GM12878 (cell line): ENCODE results near the gene COL23A1. TPM values are rescaled to one million over a fixed set of nuclear protein-coding genes. Genes with fewer than 3 reads are reported as not detected.

Experiments
- ATAC-seq: fragments of 200-7000 bp; cut with Tn5 transposase; 3 replicates; pipeline ENCODE4 v1.9.1; 2020; ENCODE audit warnings: mild to moderate bottlenecking, moderate library complexity
- BruUV-seq: library from RNA; stranded (reverse); fragments of 400-500 nt; replicated peaks from 2 replicates; lab custom pipeline; 2021; lab: Mats Ljungman, UMichigan
- CTCF ChIA-PET: fragments of 300-600 bp; sonication (Branson Sonifier 250); formaldehyde crosslinking; extraction: SDS; loops from one replicate; lab custom pipeline; 2021; ENCODE audit warnings: inconsistent platforms; lab: Yijun Ruan, JAX
- POLR2A ChIA-PET: fragments of 350-600 bp; formaldehyde crosslinking; extraction: SDS; loops from one replicate; lab custom pipeline; 2021; ENCODE audit warnings: inconsistent platforms; lab: Charles Lee
- RAD21 ChIA-PET: fragments of 300-600 bp; sonication (Branson Sonifier 250); formaldehyde crosslinking; loops from one replicate; lab custom pipeline; 2023; ENCODE audit warnings: antibody characterized with exemption; ENCODE audit not compliant: unreplicated experiment; lab: Charles Lee
- SMC1A ChIA-PET: fragments of 300-600 bp; sonication (Branson Sonifier 250); formaldehyde crosslinking; loops from one replicate; lab custom pipeline; 2023; ENCODE audit not compliant: unreplicated experiment, uncharacterized antibody; lab: Charles Lee
- DNase-seq: peaks from one replicate; pipeline ENCODE4 v3.0.0-alpha.2; 2011; ENCODE audit warnings: low read depth, low spot score
- FAIRE-seq: peaks from 3 replicates; lab custom pipeline; 2011; peaks lifted over from hg19 to GRCh38; lab: Jason Lieb, UNC
- H2AFZ ChIP-seq: 2 replicates; pipeline ENCODE4 v1.6.0; 2011; ENCODE audit warnings: low read depth, low read length, control low read depth; ENCODE audit not compliant: control insufficient read depth
- H3K27ac ChIP-seq: 2 replicates; pipeline ENCODE4 v1.5.1; 2011; ENCODE audit warnings: control low read depth; ENCODE audit not compliant: control insufficient read depth, insufficient read depth
- H3K27me3 ChIP-seq, 2 experiments: replicated peaks in 1 of 2; 2 replicates each; pipeline versions ENCODE4 v1.6.0 to v1.6.1; 2011; ENCODE audit warnings: low read length in 1 of 2; ENCODE audit not compliant: control insufficient read depth in 2 of 2, insufficient read depth in 2 of 2
- H3K36me3 ChIP-seq, 2 experiments: 2 replicates each; pipeline ENCODE4 v1.5.1; 2011; ENCODE audit warnings: low read length in 1 of 2; ENCODE audit not compliant: control insufficient read depth in 2 of 2, insufficient read depth in 2 of 2
- H3K4me1 ChIP-seq: 2 replicates; pipeline ENCODE4 v1.6.1; 2011; ENCODE audit warnings: mild to moderate bottlenecking, low read length, moderate library complexity, mixed read lengths; ENCODE audit not compliant: control insufficient read depth, insufficient read depth
- H3K4me2 ChIP-seq: 2 replicates; pipeline ENCODE4 v1.6.0; 2011; ENCODE audit warnings: control low read depth; ENCODE audit not compliant: control insufficient read depth, insufficient read depth
- H3K4me3 ChIP-seq: fragments of 200-600 bp; sonication (generic); 2 replicates; pipeline ENCODE4 v1.5.1; 2016
- H3K79me2 ChIP-seq: 2 replicates; pipeline ENCODE4 v1.6.0; 2011; ENCODE audit warnings: low read length; ENCODE audit not compliant: control insufficient read depth, insufficient read depth
- H3K9ac ChIP-seq: 2 replicates; pipeline ENCODE4 v1.8.0; 2011; ENCODE audit warnings: low read length, control low read depth, mixed read lengths; ENCODE audit not compliant: control insufficient read depth, insufficient read depth
- H3K9me3 ChIP-seq: replicated peaks from 3 replicates; pipeline ENCODE4 v1.5.1; 2011; ENCODE audit warnings: mild to moderate bottlenecking, low read length; ENCODE audit not compliant: control insufficient read depth, insufficient read depth
- H4K20me1 ChIP-seq: 2 replicates; pipeline ENCODE4 v1.6.0; 2011; ENCODE audit not compliant: control insufficient read depth, insufficient read depth
- ETV6 ChIP-seq, 2 experiments: fragments of 450-650 bp in 1 of 2; IDR thresholded peaks in 1 of 2; conservative IDR thresholded peaks in 1 of 2; 2 replicates each; pipeline ENCODE4 v1.6.1; 2014; ENCODE audit warnings: antibody characterized with exemption in 1 of 2, borderline replicate concordance in 1 of 2, low read depth in 1 of 2, mild to moderate bottlenecking in 1 of 2, moderate library complexity in 1 of 2
- GABPA ChIP-seq: IDR thresholded peaks from 2 replicates; pipeline ENCODE4 v1.6.1; 2014; ENCODE audit warnings: antibody characterized with exemption, low read depth, mild to moderate bottlenecking, inconsistent platforms
- KDM1A ChIP-seq: fragments of 200-600 bp; sonication (generic); IDR thresholded peaks from 2 replicates; pipeline ENCODE4 v1.6.1; 2016; ENCODE audit warnings: borderline replicate concordance
- NR2F1 ChIP-seq: fragments of 450-650 bp; conservative IDR thresholded peaks from 2 replicates; pipeline ENCODE4 v1.6.1; 2017; ENCODE audit warnings: mild to moderate bottlenecking
- ZNF274 ChIP-seq: IDR thresholded peaks from one replicate; pipeline ENCODE4 v1.8.0; 2011; ENCODE audit not compliant: insufficient read length, insufficient read depth
- ZNF687 ChIP-seq: fragments of 450-650 bp; IDR thresholded peaks from 2 replicates; pipeline ENCODE4 v1.6.1; 2017; ENCODE audit warnings: mild to moderate bottlenecking, moderate library complexity
- WGBS: methylation state at CpG from one replicate; pipeline ENCODE4 v1.1.6; 2016; ENCODE audit warnings: low lambda C conversion rate; ENCODE audit not compliant: insufficient replicate concordance, insufficient coverage; ENCODE audit errors: missing lambda C conversion rate; 5-methylcytosine and 5-hydroxymethylcytosine counted together
- in situ Hi-C: fragments of 300-500 bp; cut with MboI; formaldehyde crosslinking; loops from 9 replicates; pipeline ENCODE4 v1.14.3; 2018; ENCODE audit warnings: mixed read lengths
- intact Hi-C: fragments of 100-400 bp; cut with micrococcal nuclease; formaldehyde crosslinking; loops from one replicate; pipeline ENCODE4 v1.14.2; 2022; ENCODE audit not compliant: unreplicated experiment
- polyA plus RNA-seq, 11 experiments: library from polyadenylated mRNA; depleted of rRNA in 4 of 11; unstranded in 6 of 11; stranded (reverse) in 5 of 11; fragments of >200 nt; fragmentation: Nextera tagmentation in 4 of 11; fragmentation: Illumina TruSeq in 1 of 11; extraction: Ambion mirVana in 4 of 11; extraction: Trizol in 1 of 11; gene quantifications; 1 replicate in 1 of 11; 2 replicates in 10 of 11; pipeline versions ENCODE4 v1.2.1 to v1.2.3, GENCODE V29; 2011 to 2016; ENCODE audit warnings: inconsistent platforms in 2 of 11, missing spikeins in 2 of 11, low read depth in 1 of 11
- total RNA-seq, 4 experiments: library from RNA; depleted of rRNA in 3 of 4; stranded (reverse); fragments of >200 nt in 3 of 4; fragmentation: Illumina TruSeq in 1 of 4; extraction: Trizol in 1 of 4; gene quantifications; 2 replicates each; pipeline versions ENCODE4 v1.2.1 to v1.2.3, GENCODE V29; 2013 to 2021

The COL23A1 gene
- total and polyA plus RNA-seq, 10 of the 15 experiments (the other 5 are each of a cell fraction or from before 2014, with no cell fraction given): 0.03 to 0.83 (median 0.09) TPM; not detected in 5

GRCh38 chr5:178470760-178471025, 119.5 kb downstream of the COL23A1 start (continued):
- TF ChIP-seq ETV6 (conservative IDR thresholded peaks at IDR 0.05 in 1 of 2, IDR thresholded peaks at IDR 0.05 in 1 of 2; ENCODE audit: borderline replicate concordance in 1 of 2, low read depth in 1 of 2) (no peak), KDM1A (no peak), ZNF687 (no peak)

- intact Hi-C loops (no loop called here), in situ Hi-C loops (no loop called here)
- ChIA-PET RAD21 (no interaction called here), SMC1A (no interaction called here), CTCF (interaction anchor here (4.1 kb wide), 1 partner anchor 9 kb away, joined by 20 read pairs; no protein-coding TSS in a partner anchor), POLR2A (no interaction called here)
- Histone ChIP-seq H4K20me1 (no peaks in the 10 kb centered on the region), H3K36me3 (no peaks in the 10 kb centered on the region), H3K9me3 (no peaks in the 10 kb centered on the region), H3K4me2 (no peak overlapping the region), H3K27me3 (no peaks in the 10 kb centered on the region), H3K27ac (no peak overlapping the region), H3K4me3 (no peak overlapping the region), H3K9ac (no peak overlapping the region), H3K79me2 (no peaks in the 10 kb centered on the region), H2AFZ (no peak overlapping the region), H3K4me1 (no peaks in the 10 kb centered on the region)
- BruUV-seq: no TSS peak
- ATAC-seq (no peak), DNase-seq (no peak), FAIRE-seq (no peak)
- 28% methylated on average over 18 of the region's 18 CpGs for WGBS
- TF ChIP-seq ZNF274 (no peak), NR2F1 (no peak), GABPA (no peak)
These were observed 120.0 kb downstream of the COL23A1 start for GRCh38 chr5:178469975-178470759.
